MCF 10A (cell line): Measurements from ENCODE around the gene AP2B1. TPM values are rescaled to one million over a fixed set of nuclear protein-coding genes. Genes with fewer than 3 reads are reported as not detected.

Source experiments
- BruUV-seq: library from RNA; stranded (reverse); fragments of 400-500 nt; replicated peaks from 2 replicates; lab custom pipeline; 2021; lab: Mats Ljungman, UMichigan
- CTCF ChIA-PET: fragments of 300-600 bp; sonication (Branson Sonifier 250); formaldehyde crosslinking; extraction: SDS; loops from one replicate; lab custom pipeline; 2021; ENCODE audit warnings: antibody characterized with exemption, inconsistent platforms; lab: Yijun Ruan, JAX
- POLR2A ChIA-PET: fragments of 300-600, 350-650 bp; sonication (Branson Sonifier 250); formaldehyde crosslinking; extraction: SDS; loops from one replicate; lab custom pipeline; 2020; ENCODE audit warnings: antibody characterized with exemption, inconsistent platforms; lab: Yijun Ruan, JAX
- DNase-seq: peaks from one replicate; pipeline ENCODE4 v3.0.0-alpha.2; 2018; ENCODE audit not compliant: unreplicated experiment
- H3K27ac Mint-ChIP-seq: one replicate; pipeline ENCODE4 v1.8.0; 2022; ENCODE audit warnings: mild to moderate bottlenecking, low read depth, mixed read lengths; ENCODE audit not compliant: unreplicated experiment
- H3K27me3 Mint-ChIP-seq: one replicate; pipeline ENCODE4 v1.8.0; 2022; ENCODE audit warnings: mixed read lengths; ENCODE audit not compliant: insufficient read depth, unreplicated experiment
- H3K36me3 Mint-ChIP-seq: one replicate; pipeline ENCODE4 v1.8.0; 2022; ENCODE audit warnings: mild to moderate bottlenecking, moderate library complexity, mixed read lengths; ENCODE audit not compliant: insufficient read depth, unreplicated experiment
- H3K4me1 Mint-ChIP-seq: one replicate; pipeline ENCODE4 v1.8.0; 2022; ENCODE audit warnings: mixed read lengths; ENCODE audit not compliant: insufficient read depth, unreplicated experiment
- H3K4me3 Mint-ChIP-seq: one replicate; pipeline ENCODE4 v1.8.0; 2022; ENCODE audit warnings: mild to moderate bottlenecking, moderate library complexity, mixed read lengths; ENCODE audit not compliant: unreplicated experiment
- H3K9me3 Mint-ChIP-seq: one replicate; pipeline ENCODE4 v1.8.0; 2022; ENCODE audit warnings: mixed read lengths; ENCODE audit not compliant: unreplicated experiment
- intact Hi-C: fragments of 100-400 bp; cut with micrococcal nuclease; formaldehyde crosslinking; loops from 2 replicates; pipeline ENCODE4 v1.14.1; 2022
- total RNA-seq: library from RNA; stranded (reverse); gene quantifications from 2 replicates; pipeline ENCODE4 v1.2.3, GENCODE V29; 2022
- TF ChIP-seq, protein P1 (sequence below): fragments of 200-600 bp; IDR thresholded peaks from one replicate; pipeline ENCODE4 v1.8.0; 2022; ENCODE audit warnings: antibody characterized with exemption, mild to moderate bottlenecking; ENCODE audit not compliant: unreplicated experiment

The AP2B1 gene
- total RNA-seq, 1 experiment from 2014 or later, result 227 TPM

DNA sequence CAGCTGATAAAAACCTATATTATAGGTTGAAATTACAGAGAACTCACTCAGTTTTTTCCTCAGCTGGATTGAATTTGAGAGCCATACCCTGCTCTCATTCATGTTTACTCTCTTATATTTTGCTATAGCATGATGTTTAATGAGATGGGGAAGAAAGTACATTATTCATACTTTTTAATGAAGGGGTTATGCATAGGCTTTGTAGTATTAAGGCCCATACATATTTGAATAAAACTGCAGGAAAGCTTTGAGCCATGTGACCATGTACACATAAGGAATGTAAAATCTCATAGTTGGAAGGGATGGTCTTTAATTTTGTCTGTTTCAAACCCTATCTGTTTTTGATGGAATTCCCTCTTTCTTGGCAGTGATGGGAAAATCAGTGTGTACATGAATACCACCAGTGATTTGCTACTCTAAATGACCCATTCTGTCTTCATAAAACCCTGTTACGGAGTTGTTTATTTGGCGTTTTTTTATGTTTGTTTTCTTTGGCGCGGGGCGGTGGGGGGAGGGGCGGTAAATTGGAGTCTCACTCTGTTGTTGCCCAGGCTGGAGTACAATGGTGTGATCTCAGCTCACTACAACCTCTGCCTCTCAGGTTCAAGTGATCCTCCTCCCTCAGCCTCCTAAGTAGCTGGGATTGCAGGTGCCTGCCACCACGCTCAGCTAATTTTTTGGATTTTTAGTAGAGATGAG is 105.5 kb downstream of the AP2B1 start:
- TF ChIP-seq, protein P1, sequence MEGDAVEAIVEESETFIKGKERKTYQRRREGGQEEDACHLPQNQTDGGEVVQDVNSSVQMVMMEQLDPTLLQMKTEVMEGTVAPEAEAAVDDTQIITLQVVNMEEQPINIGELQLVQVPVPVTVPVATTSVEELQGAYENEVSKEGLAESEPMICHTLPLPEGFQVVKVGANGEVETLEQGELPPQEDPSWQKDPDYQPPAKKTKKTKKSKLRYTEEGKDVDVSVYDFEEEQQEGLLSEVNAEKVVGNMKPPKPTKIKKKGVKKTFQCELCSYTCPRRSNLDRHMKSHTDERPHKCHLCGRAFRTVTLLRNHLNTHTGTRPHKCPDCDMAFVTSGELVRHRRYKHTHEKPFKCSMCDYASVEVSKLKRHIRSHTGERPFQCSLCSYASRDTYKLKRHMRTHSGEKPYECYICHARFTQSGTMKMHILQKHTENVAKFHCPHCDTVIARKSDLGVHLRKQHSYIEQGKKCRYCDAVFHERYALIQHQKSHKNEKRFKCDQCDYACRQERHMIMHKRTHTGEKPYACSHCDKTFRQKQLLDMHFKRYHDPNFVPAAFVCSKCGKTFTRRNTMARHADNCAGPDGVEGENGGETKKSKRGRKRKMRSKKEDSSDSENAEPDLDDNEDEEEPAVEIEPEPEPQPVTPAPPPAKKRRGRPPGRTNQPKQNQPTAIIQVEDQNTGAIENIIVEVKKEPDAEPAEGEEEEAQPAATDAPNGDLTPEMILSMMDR, result no peak
- H3K4me3 Mint-ChIP-seq, result no peak overlapping the region
- no TSS peak for BruUV-seq

DNA sequence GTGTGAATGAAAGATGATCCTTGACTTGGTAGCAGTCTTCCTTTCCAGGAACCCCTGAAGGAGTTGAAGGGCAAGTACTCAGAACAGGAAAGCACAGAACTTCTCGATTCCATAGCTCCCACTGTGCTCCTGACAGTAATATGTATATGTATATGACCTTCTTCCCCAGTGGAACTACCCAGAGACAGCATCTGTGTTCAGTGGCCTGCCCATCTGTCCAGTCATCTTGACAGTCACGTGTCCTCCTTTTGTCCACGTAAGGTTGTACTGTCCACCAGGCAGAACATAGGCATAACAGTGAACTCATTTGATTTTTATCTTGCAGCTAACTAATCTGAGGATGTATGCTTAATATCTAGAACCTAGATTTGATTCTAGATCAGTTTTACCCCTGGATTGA is 106.5 kb downstream of the AP2B1 start:
- intact Hi-C loops, result no loop called here

More for the DNA sequence above, 105.5 kb downstream of the AP2B1 start:
- H3K4me1 Mint-ChIP-seq, result peaks cover 5% of the 10 kb centered on the region
- H3K27ac Mint-ChIP-seq, result no peak overlapping the region
- peaks cover 70% of the 10 kb centered on the region for H3K36me3 Mint-ChIP-seq
- POLR2A ChIA-PET, result interaction anchor here (0.8 kb wide), 1 partner anchor 9 kb away, joined by 3 read pairs; no protein-coding TSS in a partner anchor
- DNase-seq, result no peak
- CTCF ChIA-PET, result interaction anchor here (0.5 to 1.9 kb wide), 3 partner anchors 17 to 112 kb away, joined by 3 to 7 read pairs (median 4); no protein-coding TSS in a partner anchor
- H3K27me3 Mint-ChIP-seq, result no peaks in the 10 kb centered on the region
- H3K9me3 Mint-ChIP-seq, result no peaks in the 10 kb centered on the region
- intact Hi-C loops, result no loop called here

DNA sequence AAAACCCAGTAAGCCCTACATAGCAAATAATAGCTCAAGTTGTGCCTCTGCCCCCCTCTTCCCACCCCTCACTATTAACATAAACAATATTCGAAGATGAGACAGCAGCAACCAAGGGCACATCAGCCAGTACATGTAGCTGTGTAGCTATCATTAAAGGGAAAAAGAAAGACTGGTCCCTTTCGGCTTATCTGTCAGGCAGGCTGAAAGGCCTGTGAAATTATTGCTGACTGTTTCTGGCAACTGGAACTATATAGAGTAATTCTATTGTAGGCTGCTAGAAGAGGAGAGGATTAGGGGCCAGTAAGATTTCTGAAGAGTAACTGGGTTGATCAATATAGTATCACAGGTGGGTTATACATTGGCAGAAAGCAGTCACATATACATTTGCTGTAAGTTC is 107.8 kb downstream of the AP2B1 start:
- no peak overlapping the region for H3K4me3 Mint-ChIP-seq
- TF ChIP-seq, protein P1, result no peak
- no peaks in the 10 kb centered on the region for H3K9me3 Mint-ChIP-seq
- no peaks in the 10 kb centered on the region for H3K27me3 Mint-ChIP-seq
- no TSS peak for BruUV-seq
- peaks cover 3% of the 10 kb centered on the region for H3K4me1 Mint-ChIP-seq
- intact Hi-C loops, result no loop called here
- DNase-seq, result no peak
- no peak overlapping the region for H3K27ac Mint-ChIP-seq
- POLR2A ChIA-PET, result interaction anchor here (1.0 kb wide), 1 partner anchor 15 kb away, joined by 4 read pairs; no protein-coding TSS in a partner anchor
- CTCF ChIA-PET, result interaction anchor here (1.0 to 1.9 kb wide), 3 partner anchors 53 to 83 kb away, joined by 3 to 11 read pairs (median 6); no protein-coding TSS in a partner anchor
- H3K36me3 Mint-ChIP-seq, result peaks cover 64% of the 10 kb centered on the region

More for the DNA sequence above, 106.5 kb downstream of the AP2B1 start:
- no TSS peak for BruUV-seq
- H3K9me3 Mint-ChIP-seq, result no peaks in the 10 kb centered on the region
- H3K27me3 Mint-ChIP-seq, result no peaks in the 10 kb centered on the region
- TF ChIP-seq, protein P1, result no peak
- ChIA-PET CTCF (interaction anchor here (0.6 to 1.0 kb wide), 2 partner anchors 81 to 578 kb away, joined by 3 to 4 read pairs; no protein-coding TSS in a partner anchor), POLR2A (interaction anchor here (0.7 kb wide), 1 partner anchor 16 kb away, joined by 3 read pairs; no protein-coding TSS in a partner anchor)
- peaks cover 5% of the 10 kb centered on the region for H3K4me1 Mint-ChIP-seq
- peaks cover 70% of the 10 kb centered on the region for H3K36me3 Mint-ChIP-seq
- no peak overlapping the region for H3K4me3 Mint-ChIP-seq
- DNase-seq, result no peak
- H3K27ac Mint-ChIP-seq, result peak overlapping the region; percentile 69

DNA sequence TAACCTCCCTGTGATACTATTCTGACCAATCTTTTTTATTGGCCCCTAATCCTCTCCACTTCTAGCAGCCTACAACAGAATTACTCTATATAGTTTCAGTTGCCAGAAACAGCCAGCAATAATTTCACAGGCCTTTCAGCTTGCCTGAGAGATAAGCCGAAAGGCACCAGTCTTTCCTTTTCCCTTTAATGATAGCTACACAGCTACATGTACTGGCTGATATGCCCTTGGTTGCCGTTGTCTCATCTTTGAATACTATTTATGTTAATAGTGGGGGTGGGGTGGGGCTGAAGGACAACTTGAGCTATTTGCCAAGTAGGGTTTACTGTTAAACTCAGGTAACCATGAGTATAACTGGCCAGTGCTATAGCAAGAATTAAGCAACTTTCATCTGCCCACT is 108.5 kb downstream of the AP2B1 start:
- DNase-seq, result no peak
- H3K27ac Mint-ChIP-seq, result peak overlapping the region; percentile 63
- no peak overlapping the region for H3K4me3 Mint-ChIP-seq
- H3K9me3 Mint-ChIP-seq, result no peaks in the 10 kb centered on the region
- H3K4me1 Mint-ChIP-seq, result no peaks in the 10 kb centered on the region
- ChIA-PET CTCF (interaction anchor here (0.6 to 1.9 kb wide), 6 partner anchors 14 to 157 kb away, joined by 3 to 11 read pairs (median 4); no protein-coding TSS in a partner anchor), POLR2A (no interaction called here)
- TF ChIP-seq, protein P1, result no peak
- H3K36me3 Mint-ChIP-seq, result peaks cover 57% of the 10 kb centered on the region
- BruUV-seq, result no TSS peak
- intact Hi-C loops, result no loop called here
- no peaks in the 10 kb centered on the region for H3K27me3 Mint-ChIP-seq
